ENCODE data around the gene SCO2.
"Not testable (repeated sequence)": the region's sequence is repeated elsewhere in the genome, so short reads cannot be mapped to it uniquely, and the experiment has no call there.

SCO2 gene

DNA sequence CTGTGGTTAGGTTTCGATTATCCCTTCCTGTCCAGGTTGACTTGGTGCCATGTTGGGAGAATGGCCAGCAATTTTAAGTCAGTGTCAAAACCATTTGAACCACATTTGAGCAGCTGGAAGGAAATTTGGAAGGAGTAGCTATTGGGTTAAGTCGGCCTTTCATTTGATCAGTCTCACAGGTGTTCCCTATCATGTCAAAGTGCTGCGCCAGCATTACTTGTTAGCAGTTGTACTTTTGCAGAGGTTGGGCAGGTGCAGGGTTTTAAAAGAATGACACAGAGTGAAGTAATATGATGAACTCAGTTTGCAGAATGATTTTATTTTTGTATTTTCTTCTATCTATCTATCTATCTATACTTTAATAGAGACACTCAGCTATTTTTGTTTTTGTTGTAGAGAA lies 10.8 kb upstream of the SCO2 start:
- Histone ChIP-seq H3K4me3 (replicated peaks; ENCODE audit: low read depth, low read length) (no peak overlapping the region), H3K36me3 (ENCODE audit: control insufficient read depth, insufficient read depth, low read length) (no peaks in the 10 kb centered on the region), H3K27me3 (replicated peaks; ENCODE audit: control insufficient read depth, insufficient read depth, low read length) (no peaks in the 10 kb centered on the region)
- DNase-seq (ENCODE audit: extremely low read depth, insufficient read length) = no peak
- TF ChIP-seq, protein P1, sequence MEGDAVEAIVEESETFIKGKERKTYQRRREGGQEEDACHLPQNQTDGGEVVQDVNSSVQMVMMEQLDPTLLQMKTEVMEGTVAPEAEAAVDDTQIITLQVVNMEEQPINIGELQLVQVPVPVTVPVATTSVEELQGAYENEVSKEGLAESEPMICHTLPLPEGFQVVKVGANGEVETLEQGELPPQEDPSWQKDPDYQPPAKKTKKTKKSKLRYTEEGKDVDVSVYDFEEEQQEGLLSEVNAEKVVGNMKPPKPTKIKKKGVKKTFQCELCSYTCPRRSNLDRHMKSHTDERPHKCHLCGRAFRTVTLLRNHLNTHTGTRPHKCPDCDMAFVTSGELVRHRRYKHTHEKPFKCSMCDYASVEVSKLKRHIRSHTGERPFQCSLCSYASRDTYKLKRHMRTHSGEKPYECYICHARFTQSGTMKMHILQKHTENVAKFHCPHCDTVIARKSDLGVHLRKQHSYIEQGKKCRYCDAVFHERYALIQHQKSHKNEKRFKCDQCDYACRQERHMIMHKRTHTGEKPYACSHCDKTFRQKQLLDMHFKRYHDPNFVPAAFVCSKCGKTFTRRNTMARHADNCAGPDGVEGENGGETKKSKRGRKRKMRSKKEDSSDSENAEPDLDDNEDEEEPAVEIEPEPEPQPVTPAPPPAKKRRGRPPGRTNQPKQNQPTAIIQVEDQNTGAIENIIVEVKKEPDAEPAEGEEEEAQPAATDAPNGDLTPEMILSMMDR (IDR thresholded peaks at IDR 0.05; ENCODE audit: insufficient read depth, low read length, poor library complexity, severe bottlenecking) = no peak

DNA sequence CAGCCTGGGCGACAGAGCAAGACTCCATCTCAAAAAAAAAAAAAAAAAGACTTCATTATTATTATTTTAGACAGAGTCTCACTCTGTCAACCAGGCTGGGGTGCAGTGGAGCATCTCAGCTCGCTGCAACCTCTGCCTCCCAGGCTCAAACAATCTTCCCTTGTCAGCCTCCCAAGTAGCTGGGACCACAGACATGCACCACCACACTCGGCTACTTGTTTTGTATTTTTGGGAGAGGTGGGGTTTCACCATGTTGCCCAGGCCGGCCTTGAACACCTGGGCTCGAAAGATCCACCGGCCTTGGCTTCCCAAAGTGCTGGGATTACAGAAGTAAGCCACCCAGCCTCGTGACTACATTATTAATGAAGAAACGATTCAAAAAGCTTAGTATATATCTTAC lies 9.7 kb upstream of the SCO2 start:
- DNase-seq (ENCODE audit: extremely low read depth, insufficient read length) = peak; percentile 57
- no peaks in the 10 kb centered on the region for H3K27me3 ChIP-seq (replicated peaks; ENCODE audit: control insufficient read depth, insufficient read depth, low read length)
- TF ChIP-seq, protein P1 (IDR thresholded peaks at IDR 0.05; ENCODE audit: insufficient read depth, low read length, poor library complexity, severe bottlenecking) = no peak
- H3K4me3 ChIP-seq (replicated peaks; ENCODE audit: low read depth, low read length) = no peak overlapping the region
- H3K36me3 ChIP-seq (ENCODE audit: control insufficient read depth, insufficient read depth, low read length) = no peaks in the 10 kb centered on the region

DNA sequence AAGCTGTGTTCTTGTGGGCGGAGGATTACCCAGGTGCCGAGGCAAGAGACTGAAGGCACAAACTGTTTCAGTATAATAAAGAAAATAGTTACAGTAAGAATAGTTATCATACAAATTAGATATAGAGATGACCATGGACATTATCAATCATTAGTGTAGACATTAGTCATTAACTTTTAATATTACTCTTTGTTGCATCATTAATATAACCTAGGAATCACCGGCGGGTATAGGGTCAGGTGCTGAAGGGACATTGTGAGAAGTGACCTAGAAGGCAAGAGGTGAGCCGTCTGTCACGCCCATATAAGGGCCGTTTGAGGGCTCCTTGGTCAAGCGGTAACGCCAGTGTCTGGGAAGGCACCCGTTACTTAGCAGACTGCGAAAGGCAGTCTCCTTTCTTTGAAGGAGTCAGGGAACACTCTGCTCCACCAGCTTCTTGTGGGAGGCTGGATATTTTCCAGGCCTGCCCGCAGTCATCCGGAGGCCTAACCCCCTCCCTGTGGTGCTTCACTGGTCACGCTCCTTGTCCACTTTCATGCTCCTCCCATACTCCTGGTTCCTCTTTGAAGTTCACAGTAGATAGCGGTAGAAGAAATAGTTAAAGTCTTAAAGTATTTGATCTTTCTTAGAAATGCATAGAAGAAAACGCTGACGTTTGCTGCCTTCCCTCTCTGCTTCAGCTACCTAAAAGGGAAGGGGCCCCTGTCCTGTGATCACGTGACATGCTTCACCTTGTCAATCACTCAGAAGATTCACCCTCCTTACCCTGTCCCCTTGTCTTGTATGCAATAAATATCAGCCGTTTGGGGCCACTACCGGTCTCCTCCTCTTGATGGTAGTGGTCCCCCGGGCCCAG lies 8.7 kb upstream of the SCO2 start:
- DNase-seq (ENCODE audit: extremely low read depth, insufficient read length) = not testable (repeated sequence)

DNA sequence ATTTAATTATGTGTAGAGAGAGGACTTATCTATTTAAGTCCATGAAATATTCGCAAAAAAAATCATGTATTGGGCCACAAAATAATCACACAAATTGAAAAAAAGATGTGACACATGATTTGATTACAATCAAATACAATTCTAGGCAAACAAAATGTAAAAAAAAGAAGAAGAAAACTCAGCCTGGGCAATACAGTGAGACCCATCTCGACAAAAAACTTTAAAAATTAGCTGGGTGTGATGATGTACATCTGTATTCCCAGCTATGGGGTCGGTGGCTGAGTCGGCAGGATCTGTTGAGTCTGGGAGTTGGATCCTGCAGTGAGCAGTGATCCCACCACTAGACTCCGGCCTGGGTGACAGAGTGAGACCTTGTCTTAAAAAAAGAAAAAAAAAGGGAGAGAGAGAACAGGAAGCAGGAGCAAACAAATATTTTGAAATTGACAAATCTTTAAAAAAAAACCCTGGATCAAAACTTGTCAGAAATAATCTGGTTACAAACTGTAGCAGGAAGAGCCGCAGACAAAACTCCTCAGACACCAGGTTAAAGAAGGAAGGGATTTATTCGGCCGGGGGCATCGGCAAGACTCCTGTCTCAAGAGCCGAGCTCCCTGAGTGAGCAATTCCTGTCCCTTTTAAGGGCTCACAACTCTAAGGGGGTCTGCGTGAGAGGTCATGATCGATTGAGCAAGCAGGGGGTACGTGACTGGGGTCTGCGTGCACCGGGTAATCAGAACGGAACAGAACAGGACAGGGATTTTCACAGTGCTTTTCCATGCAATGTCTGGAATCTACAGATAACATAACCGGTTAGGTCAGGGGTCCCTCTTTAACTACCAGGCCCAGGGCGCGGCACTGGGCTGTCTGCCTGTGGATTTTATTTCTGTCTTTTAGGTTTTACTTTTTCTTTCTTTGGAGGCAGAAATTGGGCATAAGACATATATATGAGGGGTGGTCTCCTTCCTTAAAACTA lies 7.7 kb upstream of the SCO2 start:
- no peak for DNase-seq (ENCODE audit: extremely low read depth, insufficient read length)
- TF ChIP-seq, protein P1 (IDR thresholded peaks at IDR 0.05; ENCODE audit: insufficient read depth, low read length, poor library complexity, severe bottlenecking) = no peak
- H3K36me3 ChIP-seq (ENCODE audit: control insufficient read depth, insufficient read depth, low read length) = no peaks in the 10 kb centered on the region
- H3K27me3 ChIP-seq (replicated peaks; ENCODE audit: control insufficient read depth, insufficient read depth, low read length) = no peaks in the 10 kb centered on the region
- H3K4me3 ChIP-seq (replicated peaks; ENCODE audit: low read depth, low read length) = peak overlapping the region; percentile 90

More for the DNA sequence above, 8.7 kb upstream of the SCO2 start:
- peak overlapping the region; percentile 24 for H3K4me3 ChIP-seq (replicated peaks; ENCODE audit: low read depth, low read length)
- not testable (repeated sequence) for H3K27me3 ChIP-seq (replicated peaks; ENCODE audit: control insufficient read depth, insufficient read depth, low read length); H3K36me3 ChIP-seq (ENCODE audit: control insufficient read depth, insufficient read depth, low read length)

DNA sequence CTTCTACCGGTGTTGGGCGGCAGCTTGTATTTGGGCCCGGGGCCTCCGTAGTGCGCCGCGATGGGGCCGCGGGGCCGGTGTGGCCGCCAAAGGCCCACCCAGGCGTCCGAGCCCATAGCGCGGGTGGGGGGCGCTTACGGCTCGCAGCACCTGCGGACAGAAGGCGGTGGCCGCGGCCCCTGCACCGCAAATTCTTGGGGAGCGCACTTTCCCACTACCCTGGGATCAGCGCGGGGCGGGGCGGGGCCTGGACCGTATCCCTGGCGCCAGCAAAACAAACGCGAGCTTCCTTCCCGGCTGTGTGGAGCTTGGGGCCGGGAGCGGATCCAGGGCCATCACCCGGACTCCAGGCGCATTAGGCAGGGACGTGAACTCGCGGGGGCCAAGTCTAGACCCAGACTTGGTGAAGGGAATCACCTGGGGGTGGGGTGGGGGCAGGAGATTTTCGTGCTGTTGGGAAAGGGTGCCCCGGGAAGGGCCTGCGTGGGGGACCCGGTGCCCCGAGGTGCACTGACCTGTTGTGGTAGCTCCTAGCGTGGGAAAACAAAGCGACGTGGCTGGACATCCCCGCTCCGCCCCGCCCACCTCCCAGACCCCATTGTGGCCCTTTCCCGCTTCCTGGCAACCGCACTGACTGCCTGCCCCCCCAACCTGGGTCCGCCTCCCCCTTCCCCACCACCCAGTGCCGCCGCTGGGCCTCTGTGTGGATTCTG lies 6.7 kb upstream of the SCO2 start:
- no peaks in the 10 kb centered on the region for H3K27me3 ChIP-seq (replicated peaks; ENCODE audit: control insufficient read depth, insufficient read depth, low read length)
- H3K4me3 ChIP-seq (replicated peaks; ENCODE audit: low read depth, low read length) = peak overlapping the region; percentile 90
- no peaks in the 10 kb centered on the region for H3K36me3 ChIP-seq (ENCODE audit: control insufficient read depth, insufficient read depth, low read length)
- TF ChIP-seq, protein P1 (IDR thresholded peaks at IDR 0.05; ENCODE audit: insufficient read depth, low read length, poor library complexity, severe bottlenecking) = no peak
- peak; percentile 67 for DNase-seq (ENCODE audit: extremely low read depth, insufficient read length)

All from GM06990 (cell line).